ENCODE results near the gene EYS. TPM values are rescaled to one million over a fixed set of nuclear protein-coding genes. Genes with fewer than 3 reads are reported as not detected.

Gene EYS
- total and polyA plus RNA-seq, 9 of the 15 experiments (the other 6 are each of a cell fraction or from before 2014, with no cell fraction given) = 0.03 to 0.36 (median 0.10) TPM; not detected in 2

- no peak for TF ChIP-seq CHAMP1 (IDR thresholded peaks at IDR 0.05)
- TF ChIP-seq TCF3 (CRISPR knock-in tag; IDR thresholded peaks at IDR 0.05) = no peak
- TF ChIP-seq RAD51 (IDR thresholded peaks at IDR 0.05; ENCODE audit: borderline replicate concordance, low read depth) = no peak
- no peak for TF ChIP-seq E4F1 (CRISPR knock-in tag; IDR thresholded peaks at IDR 0.05; ENCODE audit: borderline replicate concordance)
- TF ChIP-seq GTF2F1 (IDR thresholded peaks at IDR 0.05; ENCODE audit: low read depth, low read length) = no peak
- no peak for TF ChIP-seq CHD4 (IDR thresholded peaks at IDR 0.05; ENCODE audit: insufficient read depth, insufficient replicate concordance, low read depth, low read length, poor library complexity, severe bottlenecking)
These were observed 1901.0 kb downstream of the EYS start (continued) for GRCh38 chr6:63805808-63806572.
